NCI-H2107 (cell line): ENCODE measurements around the gene ITGAL.
"Not testable (repeated sequence)": the region's sequence is repeated elsewhere in the genome, so short reads cannot be mapped to it uniquely, and the experiment has no call there.

Experiments used
- DNase-seq: peaks from one replicate; lab custom pipeline; 2025; lab: John Stamatoyannopoulos, UW

Gene ITGAL

DNA sequence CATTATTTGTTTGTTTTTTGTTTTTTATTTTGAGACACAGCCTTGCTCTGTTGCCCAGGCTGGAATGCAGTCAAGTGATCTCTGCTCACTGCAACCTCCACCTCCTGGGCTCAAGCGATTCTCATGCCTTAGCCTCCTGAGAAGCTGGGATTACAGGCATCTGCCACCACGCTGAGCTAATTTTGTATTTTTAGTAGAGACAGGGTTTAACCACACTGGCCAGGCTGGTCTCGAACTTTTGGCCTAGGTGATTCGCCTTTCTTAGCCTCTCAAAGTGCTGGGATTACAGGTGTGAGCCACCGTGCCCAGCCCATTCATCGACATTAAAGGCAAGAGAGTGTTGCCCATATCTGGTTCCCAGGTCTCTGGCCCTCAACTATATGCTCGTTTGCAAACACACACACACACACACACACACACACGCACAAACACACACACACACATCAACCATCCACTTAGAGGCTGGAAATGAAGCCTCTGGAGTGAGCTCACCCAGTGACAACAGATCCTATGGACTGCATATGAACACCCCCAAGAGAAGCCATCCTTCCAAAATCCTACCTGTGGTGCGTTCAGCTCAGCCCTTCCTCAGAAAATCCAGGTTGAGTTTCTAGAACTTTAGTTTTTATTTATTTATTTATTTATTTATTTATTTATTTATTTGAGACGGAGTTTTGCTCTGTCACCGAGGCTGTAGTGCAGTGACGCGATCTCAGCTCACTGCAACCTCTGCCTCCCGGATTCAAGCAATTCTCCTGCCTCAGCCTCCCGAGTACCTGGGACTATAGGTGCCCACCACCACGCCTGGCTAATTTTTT lies 14.6 kb upstream of the ITGAL start:
- DNase-seq = no peak

DNA sequence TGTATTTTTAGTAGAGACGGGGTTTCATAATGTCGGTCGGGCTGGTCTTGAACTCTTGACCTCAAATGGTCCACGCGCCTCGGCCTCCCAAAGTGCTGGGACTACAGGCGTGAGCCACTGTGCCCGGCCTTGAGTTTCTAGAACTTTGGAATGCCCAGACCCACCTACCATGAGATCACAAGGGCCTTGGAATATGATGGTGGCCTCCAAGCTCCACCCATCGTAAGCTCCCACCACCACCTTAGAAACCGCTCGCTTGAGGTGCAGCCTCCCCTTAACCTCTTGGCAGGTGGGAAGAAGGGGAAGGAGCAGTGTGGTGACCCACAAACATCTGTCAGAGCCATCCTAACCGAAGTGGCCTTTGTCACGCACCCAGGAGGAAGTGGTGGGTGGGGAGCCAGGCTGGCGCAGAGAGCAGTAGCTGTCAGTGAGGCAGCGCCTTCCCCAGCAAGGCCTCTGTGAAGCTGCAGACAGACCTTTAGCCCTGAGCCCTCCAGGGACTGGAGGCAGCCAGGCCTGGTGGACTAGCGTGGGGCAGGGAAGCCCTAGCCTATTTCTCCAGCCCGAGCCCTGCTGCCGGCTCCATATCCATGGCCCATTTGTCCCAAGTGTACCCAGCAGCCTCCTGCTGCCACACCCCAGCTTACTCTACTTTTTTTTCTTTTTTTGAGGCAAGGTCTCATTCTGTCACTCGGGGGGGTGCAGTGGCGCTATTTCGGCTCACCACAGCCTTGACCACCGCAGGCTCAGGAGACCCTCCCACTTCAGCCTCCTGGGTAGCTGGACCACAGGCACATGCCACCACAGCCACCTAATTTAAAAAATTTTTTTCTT lies 13.8 kb upstream of the ITGAL start:
- DNase-seq = no peak

DNA sequence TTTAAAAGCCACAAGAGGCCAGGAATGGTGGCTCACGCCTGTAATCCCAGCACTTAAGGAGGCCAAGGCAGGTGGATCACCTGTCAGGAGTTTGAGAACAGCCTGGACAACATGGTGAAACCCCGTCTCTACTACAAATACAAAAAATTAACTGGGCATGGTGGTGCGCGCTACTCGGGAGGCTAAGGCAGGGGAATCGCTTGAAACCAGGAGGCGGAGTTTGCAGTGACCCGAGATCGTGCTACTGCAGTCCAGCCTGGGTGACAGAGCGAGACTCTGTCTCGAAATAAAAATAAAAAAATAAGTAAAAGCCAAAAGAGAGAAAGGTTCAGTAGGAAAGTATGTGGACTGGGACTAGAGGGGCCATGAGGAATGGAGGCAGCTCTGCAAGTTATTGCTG lies 13.1 kb upstream of the ITGAL start:
- no peak for DNase-seq

DNA sequence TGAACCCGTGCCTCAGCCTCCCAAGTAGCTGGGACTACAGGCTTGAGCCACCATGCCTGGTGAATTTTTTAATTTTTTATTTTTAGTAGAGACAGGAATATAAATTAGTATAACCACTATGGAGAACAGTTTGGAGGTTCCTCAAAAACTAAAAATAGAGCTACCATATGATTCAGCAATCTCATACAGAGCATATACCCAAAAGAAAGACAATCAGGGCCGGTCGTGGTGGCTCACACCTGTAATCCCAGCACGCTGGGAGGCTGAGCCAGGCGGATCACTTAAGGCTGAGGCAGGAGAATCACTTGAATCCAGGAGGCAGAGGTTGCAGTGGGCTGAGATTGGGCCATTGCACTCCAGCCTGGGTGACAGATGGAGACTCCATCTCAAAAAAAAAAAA lies 11.1 kb upstream of the ITGAL start:
- DNase-seq = not testable (repeated sequence)

DNA sequence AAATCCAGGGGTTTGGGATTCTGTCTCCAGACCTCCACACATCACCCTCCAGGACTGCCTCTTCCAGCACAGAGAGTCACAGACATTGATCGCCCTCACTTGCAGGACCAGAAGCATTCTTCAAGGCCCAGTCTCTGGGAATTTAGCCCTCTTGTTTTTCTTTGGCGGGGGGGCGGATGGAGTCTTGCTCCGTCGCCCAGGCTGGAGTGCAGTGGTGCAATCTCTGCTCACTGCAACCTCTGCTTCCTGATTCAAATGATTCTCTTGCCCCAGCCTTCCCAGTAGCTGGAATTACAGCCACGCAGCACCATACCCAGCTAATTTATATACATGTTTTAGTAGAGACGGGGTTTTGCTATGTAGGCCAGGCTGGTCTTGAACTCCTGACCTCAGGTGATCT lies 8.5 kb upstream of the ITGAL start:
- DNase-seq = no peak

DNA sequence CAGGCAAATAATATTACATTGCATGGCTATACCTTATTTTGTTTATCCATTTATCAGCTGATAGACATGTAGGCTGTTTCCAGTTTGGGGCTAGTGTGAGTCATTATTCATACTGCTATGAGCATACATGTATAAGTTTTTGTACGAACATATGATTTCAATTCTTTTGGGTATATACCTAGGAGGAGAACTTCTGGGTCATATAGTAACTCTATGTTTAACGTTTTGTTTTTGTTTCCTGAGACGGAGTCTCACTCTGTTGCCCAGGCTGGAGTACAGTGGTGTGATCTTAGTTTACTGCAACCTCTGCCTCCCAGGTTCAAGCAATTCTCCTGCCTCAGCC lies 2.4 kb upstream of the ITGAL start:
- no peak for DNase-seq

DNA sequence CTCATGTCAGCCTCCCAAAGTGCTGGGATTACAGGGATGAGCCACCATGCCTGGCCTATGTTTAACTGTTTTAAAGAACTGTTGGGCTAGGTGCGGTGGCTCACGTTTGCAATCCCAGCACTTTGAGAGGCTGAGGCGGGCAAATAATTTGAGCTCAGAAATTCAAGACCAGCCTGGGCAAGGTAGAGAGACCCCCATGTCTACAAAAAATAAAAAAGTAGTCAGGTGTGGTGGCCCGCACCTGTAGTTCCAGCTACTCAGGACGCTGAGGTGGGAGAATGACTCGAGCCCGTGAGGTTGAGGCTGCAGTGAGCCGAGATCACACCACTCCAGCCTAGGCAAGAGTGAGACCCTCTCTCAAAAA lies 1.9 kb upstream of the ITGAL start:
- no peak for DNase-seq

DNA sequence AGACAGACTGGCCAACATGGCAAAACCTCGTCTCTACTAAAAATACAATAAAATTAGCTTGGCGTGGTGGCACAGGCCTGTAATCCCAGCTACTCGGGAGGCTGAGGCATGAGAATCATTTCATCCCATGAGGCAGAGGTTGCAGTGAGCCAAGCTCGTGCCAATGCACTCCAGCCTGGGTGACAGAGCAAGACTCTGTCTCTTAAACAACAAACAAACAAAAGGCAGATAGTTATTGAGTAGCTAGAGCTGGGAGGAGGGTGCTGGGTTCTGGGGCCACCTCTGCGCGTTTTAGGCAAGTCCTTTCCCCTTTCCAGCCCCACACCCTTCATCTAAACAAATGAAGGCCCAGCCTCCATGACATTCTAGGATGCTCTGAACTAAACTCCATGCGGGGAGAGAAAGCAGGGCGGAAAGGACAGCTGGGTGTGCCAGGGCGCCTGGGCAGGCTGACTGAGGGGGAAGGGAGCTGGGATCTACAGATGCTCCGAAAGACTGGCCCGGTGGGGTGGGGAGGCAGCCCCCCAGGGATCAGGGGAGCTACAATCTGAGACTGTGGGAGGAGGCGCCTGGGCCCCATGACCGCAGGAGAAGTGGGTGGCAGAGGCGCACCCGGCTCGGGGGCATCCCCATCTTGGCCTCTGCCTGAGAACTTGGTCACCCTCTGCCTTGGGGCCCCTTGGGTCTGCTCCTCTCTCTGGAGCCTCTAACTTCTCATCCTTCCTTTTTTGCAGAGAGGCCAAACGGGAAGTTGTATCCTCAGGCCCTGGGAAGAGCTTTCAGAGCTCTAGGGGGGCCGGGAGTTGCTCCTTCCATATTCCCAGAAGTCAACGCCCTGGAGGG lies 910 bp downstream of the ITGAL start:
- no peak for DNase-seq

DNA sequence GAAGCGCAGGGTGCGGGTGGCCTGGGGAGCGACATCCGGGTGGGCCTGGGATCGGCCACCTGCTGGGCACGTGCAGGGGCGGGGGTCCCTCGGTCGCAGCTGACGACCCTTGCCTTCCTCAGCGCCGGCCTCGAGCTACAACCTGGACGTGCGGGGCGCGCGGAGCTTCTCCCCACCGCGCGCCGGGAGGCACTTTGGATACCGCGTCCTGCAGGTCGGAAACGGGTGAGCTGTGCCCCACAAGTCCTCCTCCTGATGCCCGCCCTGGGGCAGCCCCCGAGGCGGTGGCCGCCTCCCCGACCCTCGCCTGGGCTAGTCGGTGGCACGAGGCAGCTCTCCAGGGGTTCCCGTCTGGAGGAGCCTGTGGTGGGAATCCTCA lies 1.5 kb downstream of the ITGAL start:
- no peak for DNase-seq

DNA sequence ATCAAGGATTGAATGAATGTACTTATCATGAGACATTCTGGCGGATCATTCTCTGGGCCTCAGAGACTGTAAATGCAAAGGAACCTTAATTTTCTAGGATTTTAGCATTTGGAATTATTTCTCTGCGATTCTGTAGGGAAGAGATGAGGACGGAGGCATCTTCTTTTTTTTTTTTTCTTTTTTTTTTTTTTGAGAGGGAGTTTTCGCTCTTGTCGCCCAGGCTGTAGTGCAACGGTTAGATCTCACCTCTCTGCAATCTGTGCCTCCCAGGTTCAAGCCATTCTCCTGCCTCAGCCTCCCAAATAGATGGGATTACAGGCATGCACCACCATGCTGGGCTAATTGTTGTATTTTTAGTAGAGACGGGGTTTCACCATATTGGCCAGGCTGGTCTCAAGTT lies 2.1 kb downstream of the ITGAL start:
- DNase-seq = no peak

DNA sequence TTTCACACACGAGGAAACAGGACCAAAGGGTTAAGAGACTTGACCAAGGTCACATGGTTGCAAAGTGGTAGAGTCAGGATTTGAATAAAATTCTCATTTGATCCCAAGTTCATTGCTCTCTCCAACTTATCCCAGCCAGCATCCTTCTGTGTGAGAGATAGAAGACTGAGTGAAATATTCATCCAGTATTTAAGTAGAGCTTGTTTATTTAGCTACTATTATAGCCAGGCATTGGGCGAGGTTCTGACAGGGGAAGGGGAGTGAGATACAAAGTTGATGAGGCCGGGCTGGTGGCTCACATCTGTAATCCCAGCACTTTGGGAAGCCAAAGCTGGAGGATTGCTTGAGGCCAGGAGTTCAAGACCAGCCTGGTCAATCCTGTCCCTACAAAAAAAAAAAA lies 4.4 kb downstream of the ITGAL start:
- no peak for DNase-seq

DNA sequence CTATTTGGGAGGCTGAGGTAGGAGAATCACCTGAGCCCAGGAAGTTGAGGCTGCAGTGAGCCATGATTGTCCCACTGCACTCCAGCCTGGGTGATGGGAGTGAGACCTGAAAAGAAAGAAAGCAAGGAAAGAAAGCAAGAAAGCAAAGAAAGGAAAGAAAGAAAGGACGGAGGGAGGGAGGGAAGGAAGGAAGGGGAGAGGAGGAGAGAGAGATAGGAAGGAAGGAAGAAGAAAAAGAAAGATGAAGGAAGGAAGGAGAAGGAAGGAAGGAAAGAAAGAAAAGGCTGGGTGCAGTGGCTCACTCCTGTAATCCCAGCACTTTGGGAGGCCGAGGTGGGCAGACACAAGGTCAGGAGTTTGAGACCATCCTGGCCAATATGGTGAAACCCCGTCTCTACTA lies 5.2 kb downstream of the ITGAL start:
- DNase-seq = not testable (repeated sequence)

DNA sequence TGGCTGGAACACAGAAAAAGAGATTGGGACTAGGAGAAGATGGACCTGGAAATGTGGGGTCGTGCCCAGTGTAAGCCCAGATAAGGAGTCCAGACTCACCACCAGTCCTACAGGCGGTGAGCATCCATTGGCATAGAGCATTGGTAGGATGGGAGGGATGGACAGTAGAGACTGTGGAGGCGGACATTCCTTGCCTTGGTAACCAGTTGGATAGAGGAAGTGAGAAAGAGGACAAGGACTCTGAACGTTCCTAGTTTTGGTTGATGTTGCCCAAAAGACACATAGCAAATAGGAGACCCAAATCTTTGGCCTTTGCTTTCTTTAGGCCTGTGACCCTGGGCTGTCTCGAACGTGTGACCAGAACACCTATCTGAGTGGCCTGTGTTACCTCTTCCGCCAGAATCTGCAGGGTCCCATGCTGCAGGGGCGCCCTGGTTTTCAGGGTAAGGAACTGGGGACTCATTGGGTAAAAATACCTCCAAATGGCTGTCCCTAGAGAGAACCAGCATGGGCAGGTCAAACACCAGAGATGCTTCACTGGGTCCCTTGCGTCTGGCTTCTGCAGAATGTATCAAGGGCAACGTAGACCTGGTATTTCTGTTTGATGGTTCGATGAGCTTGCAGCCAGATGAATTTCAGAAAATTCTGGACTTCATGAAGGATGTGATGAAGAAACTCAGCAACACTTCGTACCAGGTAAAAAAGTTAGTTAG lies 6.4 kb downstream of the ITGAL start:
- no peak for DNase-seq

DNA sequence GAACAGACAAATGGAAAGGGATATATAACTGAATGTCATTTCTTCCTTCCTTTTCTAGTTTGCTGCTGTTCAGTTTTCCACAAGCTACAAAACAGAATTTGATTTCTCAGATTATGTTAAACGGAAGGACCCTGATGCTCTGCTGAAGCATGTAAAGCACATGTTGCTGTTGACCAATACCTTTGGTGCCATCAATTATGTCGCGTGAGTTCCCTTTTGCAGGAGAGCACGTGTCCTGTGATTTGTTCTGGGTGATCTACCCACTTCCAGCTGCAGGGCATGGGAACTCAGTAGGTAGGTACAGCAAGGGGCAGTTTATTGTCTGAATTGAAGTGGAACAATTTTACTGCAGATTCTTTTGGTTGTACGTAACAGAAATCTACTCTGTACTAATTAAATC lies 8.8 kb downstream of the ITGAL start:
- DNase-seq = no peak

DNA sequence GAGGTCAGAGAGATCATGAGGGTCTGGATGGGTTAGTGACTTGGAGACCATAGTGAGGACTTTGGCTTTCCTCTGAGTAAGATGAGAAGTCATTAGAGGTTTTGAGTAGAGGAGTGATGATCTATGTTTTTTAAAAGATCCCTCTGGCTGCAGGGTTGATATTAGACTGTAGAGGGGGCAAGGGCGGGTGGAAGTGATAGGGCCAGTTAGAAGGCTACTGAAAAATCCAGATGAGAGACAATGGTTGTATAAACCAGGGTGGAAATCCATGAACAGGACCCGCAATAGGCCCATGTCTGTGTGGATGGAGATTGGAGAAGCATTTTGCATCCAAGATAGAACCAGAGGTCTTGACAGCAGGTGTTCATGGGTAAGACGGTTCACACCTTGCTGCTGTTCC lies 9.8 kb downstream of the ITGAL start:
- no peak for DNase-seq

DNA sequence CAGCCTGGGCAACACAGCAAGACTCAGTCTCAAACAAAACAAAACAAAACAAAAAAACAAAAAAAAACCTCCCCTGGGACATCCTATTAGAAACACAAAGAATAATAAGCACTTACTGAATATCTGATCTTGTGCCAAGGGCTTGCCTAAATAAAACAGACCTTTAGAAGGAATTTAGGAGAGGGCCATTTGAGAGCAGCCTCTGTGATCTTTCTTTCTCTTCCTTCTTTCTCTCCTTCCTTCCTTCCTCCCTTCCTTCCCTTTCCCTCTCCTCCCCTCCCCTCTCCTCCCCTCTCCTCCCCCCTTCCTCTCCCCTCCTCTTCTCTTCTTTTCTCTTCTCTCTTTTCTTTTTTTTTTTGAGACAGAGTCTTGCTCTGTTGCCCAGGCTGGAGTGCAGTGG lies 12.3 kb downstream of the ITGAL start:
- DNase-seq = no peak

DNA sequence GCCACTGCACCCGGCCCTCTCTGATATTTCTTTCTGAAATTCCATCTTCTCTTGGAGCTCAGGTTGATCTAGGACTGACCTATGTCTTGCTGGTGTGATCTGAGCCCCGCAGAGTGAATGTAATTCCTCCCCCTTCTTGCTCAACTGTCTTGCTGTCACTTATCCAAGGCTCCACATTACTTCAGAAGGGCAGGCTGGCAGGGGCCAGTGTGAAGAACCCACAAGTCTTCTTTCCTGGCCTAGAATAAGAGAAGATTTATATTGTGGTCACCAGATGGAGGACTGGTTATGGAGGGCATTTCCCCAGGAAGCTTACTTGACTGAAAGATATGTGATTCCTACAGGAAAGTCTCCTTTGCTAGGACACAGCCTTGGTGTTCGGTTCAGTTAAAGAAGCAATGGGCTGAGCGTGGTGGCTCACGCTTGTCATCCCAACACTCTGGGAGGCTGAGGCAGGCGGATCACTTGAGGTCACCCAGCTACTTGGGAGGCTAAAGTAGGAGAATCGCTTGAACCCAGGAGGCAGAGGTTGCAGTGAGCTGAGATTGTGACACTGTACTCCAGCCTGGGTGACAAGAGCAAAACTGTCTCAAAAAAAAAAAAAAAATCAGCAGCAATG lies 13.4 kb downstream of the ITGAL start:
- DNase-seq = no peak

DNA sequence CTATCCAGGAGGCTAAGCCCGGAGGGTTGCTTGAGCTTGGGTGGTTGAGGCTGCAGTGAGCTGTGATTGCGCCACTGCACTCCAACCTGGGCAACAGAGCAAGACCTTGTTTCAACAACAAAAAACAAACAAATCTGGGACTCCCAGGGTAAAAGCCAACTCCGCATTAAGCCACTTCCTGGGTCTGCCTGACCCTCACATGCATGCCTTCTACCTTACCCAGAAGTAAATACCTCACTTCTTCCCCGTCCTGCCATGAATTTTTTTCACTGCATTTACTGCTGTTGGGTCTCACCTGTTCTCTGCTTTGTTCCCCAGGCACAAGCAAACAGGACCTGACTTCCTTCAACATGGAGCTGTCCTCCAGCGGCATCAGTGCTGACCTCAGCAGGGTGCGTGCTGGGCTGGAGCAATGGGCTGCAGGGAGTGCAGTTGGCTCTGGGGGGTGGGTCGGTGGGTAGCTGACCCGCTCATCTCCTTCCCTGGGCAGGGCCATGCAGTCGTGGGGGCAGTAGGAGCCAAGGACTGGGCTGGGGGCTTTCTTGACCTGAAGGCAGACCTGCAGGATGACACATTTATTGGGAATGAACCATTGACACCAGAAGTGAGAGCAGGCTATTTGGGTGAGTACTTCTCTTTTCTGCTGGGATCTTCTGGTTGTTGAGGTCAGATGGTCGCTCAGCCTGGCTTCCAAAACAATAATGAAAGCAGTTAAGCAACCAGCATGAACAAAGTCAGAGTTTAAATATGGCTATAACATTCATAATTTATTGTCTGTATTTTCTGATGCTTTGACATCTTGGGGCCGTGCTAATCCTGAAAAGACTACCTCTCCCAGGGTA lies 16.4 kb downstream of the ITGAL start:
- DNase-seq = no peak

DNA sequence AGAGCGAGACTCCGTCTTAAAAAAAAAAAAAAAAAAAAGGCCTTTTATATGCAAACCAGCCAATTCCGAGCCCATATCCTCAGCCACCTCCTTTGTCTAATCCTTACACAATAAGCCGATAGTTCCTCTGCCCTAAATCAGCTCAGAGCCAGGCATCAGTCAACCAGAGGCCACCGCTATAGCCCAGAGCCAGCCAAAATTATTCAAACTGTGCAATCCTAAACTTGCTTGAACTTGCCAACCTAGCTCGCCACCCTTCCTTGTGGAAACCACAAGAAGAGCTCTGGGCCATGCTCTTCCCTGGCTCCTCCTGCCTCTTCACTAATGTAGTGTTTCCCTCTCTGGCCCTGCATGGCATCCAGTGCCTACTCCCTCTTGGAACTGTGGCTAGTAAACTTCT lies 17.7 kb downstream of the ITGAL start:
- no peak for DNase-seq

DNA sequence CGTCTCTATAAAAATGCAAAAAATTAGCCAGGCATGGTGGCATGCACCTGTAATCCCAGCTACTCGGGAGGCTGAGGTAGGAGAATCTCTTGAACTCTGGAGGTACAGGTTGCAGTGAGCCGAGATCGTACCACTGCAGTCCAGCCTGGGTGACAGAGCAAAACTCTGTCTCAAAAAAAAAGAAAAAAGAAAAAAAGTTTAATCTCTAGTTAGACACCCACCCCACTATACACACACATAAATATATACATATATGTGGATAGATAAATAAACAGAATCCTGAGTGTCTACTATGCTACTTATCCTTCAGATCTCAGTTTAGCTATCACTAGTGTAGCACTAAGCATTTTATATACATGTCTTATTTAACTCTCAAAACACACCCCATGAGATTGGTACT lies 18.7 kb downstream of the ITGAL start:
- DNase-seq = no peak
